DMS114 treated with DMSO at 0.1 percent for 48 hours (cell line): ENCODE data around the gene CHRNE.
"Not testable (repeated sequence)": the region's sequence is repeated elsewhere in the genome, so short reads cannot be mapped to it uniquely, and the experiment has no call there.

ENCODE experiments used
- DNase-seq: peaks from one replicate; lab custom pipeline; 2025; ENCODE audit not compliant: unreplicated experiment; lab: John Stamatoyannopoulos, UW

The CHRNE gene

DNA sequence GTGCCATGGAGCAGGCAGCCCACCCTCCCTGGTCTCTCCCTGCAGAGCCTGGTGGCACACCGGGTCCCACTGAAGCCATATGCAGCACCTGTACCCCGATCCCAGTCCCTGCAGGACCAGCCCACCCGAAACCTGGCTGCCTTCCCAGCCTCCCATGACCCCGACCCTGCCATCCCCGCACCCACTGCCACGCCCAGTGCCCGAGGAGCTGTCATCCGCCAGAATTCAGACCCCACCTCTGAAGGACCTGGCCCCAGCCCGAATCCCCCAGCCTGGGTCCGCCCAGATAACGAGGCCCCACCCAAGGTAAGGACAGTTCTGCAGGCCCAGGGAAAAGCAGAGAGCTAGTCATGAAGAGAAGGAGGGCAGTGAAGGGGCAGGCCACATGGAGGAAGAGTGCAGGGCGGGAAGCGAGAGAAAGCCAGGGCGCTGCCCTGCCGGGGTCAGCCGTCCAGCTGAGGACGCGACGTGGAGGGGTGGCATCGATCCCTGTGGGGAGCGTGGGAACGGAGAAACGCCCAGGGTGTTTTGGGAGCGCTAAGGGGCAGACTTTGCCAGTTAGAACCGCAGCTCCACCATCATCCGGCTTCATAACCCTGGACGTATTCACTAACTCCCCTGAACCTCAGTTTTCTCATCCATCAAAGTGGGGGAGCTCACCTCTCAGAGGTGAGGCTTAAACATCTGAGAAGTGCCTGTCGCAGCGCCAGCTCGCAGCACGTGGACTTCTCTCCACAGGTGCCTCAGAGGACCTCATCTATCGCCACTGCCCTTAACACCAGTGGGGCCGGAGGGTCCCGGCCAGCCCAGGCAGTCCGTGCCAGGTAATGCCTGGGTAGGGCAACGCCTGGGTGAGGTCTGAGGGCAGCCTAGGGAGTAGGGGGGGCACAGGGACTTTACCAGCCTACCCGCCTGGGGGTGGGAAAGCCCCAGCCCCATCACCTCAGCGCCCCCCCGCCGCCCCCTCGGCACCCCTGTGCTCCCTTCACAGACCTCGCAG, 11.2 kb downstream of the CHRNE start:
- DNase-seq = no peak

DNA sequence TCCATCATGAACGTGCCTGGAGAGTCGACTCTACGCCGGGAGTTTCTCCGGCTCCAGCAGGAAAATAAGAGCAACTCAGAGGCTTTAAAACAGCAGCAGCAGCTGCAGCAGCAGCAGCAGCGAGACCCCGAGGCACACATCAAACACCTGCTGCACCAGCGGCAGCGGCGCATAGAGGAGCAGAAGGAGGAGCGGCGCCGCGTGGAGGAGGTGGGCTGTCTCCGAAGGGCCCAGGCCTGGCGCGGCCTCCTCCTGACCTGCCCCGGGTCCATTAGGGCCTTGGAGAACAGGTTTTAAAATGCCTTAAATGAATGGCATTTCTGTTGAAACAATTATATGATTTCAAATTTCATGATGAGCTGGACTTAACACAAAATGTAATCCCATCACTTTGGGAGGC, 15.3 kb downstream of the CHRNE start:
- no peak for DNase-seq

DNA sequence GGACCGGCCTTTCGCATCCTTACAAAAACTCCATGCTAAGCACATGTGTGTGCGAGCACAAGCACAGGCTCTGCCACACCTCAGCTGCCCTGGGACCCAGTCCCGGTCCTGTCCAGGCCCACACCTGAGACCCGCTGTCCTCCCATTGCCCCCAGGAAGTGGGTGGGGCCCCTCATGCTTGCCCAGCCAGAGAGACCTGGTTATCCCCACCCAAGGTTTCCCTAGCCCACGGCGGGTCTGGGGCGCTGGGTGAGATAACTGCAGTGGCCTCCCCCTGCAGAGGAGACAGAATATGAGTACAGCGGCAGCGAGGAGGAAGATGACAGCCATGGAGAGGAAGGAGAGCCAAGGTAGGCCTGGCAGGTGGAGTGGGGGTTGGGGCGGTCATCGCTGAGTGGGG, 16.1 kb downstream of the CHRNE start:
- DNase-seq = no peak

DNA sequence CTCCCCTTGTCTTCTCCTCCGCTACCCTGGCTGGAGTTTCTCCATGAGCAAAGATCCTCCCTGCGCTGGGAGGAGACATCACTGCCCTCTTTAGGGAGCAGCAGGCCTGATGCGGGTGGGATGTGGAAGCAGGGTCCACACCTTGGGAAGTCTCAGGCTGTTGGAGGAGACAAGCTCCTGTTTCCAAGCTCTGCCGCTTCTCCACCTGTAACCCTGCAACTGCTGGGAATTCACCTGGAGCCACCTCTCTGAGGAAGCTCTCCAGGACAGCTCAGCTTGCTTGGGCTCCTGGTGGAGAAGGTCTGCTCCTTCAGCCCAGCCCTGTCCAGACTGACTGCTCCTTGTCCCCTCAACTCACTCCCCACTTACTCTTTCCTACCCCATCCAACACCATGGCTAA, 18.4 kb downstream of the CHRNE start:
- no peak for DNase-seq

DNA sequence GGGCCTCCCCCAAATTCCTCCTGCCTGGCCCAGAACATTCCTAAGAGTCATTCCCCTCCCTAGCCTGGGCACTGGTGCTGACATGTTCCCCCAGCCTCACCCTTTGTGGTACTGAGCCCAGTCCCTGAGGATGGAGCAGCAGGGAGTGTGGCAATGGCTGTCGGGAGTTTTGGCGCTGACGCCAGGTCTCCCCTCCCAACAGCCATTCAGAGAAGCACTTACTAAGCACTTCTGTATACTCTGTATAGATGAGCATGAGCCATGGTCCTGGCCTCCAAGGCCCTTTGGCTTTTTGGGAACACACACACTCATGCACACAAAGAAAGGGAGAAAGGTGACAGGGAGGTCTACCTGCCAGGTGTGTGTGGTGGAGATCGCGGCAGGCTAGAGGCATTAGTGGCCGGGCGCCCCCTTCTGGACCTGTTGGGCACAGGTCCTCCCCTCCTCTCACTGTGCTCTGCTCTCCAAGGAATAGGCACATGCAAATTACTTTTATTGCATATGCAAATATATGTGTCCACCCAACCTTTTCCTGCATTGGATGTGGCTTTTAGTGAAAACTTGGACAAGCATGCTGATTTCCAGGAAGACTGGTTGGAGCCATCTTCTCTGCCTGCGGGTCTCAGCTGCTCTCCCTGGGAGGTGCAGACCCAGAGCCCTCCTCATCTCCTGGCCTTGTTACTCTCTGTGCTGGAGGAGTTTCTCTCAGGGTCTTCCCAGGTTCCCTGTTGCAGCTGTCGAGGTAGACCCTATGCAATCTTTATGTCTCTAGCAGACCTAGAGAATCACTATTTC, 20.9 kb downstream of the CHRNE start:
- no peak for DNase-seq

DNA sequence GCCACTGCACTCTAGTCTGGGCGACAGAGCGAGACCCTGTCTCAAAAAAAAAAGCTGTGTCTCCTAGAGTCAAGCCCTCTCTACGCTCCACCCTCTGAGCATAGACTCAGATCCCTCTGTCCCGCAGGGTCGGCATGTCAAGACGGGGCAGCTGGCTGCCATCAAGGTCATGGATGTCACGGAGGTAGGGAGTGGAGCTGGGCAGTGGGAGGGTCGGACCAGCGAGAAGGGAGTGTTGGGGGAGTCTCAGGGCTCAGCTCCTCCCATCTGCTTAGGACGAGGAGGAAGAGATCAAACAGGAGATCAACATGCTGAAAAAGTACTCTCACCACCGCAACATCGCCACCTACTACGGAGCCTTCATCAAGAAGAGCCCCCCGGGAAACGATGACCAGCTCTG, 22.0 kb downstream of the CHRNE start:
- DNase-seq = no peak

DNA sequence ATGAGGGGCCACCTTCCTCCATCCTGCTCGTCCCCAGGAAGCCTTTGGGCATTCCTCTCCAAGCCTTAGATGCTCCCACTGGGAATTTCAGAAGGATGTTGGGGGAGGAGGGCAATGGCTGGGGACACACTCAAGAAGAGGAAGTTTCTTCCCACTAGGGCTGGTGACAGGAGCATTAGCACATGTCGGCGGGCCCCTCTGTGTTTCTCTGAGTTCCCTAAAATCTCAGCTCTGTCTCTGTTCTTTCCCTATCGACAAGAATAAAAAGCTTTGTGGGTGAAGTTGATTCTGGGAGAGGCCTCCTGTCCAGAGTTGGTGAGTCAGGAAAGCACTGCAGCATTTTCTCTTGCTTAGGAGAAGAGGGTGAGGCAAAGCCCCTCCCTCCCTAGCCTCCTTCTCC, 23.3 kb downstream of the CHRNE start:
- DNase-seq = no peak

DNA sequence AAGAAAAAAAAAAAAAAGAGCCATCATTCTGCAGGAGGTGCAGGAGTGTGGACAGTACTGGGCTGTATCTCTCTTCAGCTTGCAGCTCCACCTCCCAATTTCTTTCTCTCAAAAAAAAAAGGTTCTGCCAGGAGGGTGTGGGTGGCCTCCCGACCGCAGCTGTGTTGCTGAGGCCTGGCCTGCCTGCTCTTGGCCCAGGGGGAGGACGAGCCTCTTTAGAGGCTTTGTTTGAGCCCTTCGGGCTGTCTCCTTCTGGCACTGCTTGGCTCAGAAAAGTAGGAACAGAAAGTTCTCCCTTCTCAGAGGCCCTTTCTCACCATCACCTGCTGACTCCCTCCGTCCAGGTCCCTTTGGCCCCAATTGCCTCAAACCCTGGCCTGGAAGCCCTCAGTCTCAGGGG, 25.8 kb downstream of the CHRNE start:
- DNase-seq = no peak

DNA sequence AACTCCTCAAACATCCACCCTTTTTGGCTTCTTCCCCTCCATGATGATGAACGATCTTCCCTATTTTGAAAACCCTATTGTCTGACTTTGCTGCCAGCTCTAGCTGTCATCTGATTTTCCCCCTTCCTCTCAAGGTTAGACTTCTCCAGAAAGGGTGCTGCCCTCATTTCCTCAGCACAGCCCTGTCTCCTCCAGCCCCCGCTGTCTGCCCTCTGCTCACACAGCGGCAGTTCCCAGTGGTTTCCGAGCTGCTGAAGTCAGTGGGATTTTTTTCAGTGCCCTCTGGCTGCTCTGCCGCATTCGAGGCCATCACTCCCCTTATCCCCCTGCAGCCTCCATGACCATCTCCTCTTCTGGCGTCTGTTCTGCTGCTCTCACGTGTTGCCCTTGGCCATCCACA, 30.1 kb downstream of the CHRNE start:
- DNase-seq = no peak

DNA sequence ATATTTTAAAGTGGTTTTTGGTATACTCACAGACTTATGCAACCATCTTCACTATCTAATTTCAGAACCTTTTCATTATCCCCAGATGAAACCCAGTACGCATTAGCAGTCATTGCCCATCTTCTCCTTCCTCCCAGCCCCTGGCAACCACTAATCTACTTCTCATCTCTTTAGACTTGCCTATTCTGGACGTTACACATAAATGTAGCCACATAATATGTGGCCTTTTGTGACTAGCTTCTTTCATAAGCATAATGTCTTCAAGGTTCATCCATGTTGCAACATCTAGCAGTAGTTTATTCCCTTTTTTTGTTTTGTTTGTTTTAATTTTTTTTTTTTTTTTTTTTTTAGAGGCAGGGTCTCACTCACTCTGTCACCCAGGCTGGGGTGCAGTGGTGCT, 32.0 kb downstream of the CHRNE start:
- DNase-seq = no peak

DNA sequence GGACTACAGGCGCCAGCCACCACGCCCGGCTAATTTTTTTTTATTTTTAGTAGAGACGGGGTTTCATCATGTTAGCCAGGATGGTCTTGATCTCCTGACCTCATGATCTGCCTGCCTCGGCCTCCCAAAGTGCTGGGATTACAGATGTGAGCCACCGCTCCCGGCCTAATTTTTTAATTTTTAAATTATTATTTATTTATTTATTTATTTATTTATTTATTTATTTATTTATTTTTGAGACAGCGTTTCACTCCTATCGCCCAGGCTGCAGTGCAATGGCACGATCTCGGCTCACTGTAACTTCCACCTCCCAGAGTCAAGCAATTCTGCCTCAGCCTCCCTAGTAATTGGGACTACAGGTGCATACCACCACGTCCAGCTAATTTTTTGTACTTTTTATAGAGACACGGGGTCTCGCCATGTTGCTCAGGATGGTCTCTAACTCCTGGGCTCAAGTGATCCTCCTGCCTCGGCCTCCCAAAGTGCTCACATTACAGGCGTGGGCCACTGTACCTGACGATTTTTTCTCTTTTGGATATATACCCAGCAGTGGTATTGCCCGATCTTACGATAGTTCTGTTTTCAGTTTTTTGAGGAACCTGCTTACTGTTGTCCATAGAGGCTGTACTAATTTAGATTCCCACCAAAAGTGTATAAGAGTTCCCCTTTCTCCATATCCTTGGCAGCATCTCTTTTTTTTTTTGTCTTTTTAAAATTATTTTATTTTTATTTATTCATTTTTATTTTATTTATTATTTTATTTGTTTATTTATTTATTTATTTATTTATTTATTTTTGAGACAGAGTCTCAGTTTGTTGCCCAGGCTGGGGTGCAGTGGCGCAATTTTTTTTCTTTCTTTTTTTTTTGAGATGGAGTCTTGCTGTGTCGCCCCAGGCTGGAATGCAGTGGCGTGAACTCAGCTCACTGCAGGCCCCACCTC, 33.6 kb downstream of the CHRNE start:
- DNase-seq = not testable (repeated sequence)

DNA sequence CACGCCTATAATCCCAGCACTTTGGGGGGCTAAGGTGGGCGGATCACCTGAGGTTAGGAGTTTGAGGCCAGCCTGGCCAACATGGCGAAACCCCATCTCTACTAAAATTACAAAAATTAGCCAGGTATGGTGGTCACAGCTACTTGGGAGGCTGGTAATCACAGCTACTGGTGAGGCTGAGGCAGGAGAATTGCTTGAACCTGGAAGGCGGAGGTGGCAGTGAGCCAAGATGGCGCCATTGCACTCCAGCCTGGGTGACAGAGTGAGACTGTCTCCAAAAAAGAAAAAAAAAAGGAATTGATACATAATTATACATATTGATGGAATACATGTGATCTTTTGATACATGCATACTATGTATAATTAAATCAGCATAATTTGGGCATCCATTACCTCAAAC, 35.4 kb downstream of the CHRNE start:
- DNase-seq = not testable (repeated sequence)

DNA sequence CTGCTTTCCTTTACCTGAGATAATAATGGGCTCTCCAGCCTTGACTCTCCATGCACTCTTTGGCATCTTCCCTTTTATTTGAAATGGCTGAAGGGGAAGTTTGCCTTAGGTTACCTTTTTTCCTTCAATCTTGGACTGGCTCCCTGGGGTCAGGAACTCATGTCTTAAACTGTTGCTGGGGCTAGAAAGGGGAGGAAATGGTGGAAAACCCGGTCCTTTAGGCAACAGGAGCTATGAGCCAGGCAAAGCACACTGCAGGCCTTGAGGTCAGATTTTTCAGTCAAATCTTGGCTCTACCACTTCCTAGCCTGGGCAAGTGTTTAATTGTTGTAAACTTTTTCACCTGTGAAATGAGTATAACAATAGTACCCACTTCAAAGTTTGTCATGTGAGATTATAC, 39.6 kb downstream of the CHRNE start:
- DNase-seq = no peak

DNA sequence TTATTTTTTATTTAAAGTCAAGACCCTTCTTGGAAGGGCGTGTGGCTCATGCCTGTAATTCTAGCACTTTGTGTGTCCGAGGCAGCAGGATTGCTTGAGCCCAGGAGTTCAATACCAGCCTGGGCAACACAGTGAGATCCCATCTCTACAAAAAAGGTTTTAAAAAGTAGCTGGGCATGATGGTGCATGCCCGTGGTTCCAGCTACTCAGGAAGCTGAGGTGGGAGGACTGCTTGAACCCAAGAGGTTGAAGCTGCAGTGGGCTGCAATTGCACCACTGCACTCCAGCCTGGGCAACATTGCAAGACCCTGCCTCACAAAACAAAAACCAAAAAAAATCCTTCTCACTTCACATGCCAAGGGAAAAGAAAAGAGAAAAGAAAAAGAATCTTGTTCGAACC, 40.2 kb downstream of the CHRNE start:
- no peak for DNase-seq

DNA sequence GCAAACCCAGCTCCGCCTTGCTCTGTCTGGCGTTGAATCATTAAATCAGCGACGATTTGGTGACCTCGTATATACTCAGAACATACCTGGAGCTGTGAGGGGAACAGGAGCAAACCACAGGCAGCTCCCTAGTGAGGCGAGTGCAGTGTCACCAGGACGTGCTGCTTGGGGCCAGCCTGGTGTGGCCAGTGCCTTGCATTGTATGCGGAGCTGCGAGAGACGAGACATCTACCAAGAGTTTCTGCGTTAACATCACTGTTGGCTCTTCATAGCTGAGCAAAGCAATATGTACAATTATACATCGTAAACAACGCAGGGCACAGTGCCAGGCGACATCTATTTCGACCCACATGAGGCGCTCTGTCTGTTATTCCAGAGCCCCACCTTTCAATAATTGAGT, 41.8 kb downstream of the CHRNE start:
- DNase-seq = no peak

DNA sequence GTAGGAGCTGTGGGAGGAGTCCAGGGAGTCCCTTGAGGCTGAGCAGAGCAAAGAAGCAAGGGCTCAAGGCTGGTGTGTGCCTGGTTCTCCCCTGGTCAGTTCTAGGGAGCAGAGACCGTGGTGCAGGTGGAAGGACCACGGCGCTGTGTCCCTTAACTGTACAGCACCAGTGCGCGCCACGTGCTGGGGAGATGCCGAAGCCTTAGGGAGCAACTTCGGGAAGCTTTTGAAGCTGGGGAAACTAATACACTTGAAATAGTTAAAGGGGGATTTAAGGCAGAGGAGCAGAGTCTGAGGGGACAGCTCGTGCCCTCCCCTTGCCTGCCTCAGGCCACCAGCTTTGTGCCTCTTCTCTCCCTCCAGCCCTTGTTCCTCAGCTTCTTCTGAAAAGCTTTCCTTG, 42.2 kb downstream of the CHRNE start:
- DNase-seq = no peak

DNA sequence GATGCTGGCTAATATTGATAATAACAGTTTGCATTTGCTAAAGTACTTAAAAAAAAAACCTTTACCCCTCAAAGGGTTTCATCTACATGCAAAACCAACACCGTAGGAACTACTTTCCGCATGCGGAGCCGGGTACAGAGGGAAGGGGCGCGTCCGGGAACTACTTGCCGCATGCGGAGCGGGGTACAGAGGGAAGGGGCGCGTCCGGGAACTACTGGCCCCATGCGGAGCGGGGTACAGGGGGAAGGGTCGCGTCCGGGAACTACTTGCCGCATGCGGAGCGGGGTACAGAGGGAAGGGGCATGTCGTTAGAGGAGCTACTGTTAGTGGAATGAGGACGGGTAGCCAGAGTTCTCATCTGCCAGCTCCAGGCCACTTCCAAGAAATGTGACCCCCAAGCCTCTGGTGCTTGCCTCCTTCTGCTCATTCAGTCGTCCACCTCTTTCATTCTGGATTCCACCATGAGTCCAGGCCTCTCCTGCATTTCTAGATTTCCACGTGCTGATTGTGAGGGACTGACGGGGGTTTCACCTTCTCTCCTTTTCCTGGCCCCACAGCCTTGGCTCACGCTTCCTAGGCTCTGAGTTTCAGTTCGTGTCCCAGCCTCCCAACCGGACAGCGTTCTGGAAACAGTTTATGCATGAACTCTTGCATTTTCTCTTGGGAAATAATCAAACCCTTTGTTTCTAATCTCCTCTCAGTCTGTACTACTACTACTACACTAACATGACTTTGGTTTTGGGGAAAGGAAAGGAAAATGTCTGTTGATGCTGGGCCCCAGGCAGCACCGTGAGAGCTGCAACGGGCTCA, 42.9 kb downstream of the CHRNE start:
- no peak for DNase-seq

DNA sequence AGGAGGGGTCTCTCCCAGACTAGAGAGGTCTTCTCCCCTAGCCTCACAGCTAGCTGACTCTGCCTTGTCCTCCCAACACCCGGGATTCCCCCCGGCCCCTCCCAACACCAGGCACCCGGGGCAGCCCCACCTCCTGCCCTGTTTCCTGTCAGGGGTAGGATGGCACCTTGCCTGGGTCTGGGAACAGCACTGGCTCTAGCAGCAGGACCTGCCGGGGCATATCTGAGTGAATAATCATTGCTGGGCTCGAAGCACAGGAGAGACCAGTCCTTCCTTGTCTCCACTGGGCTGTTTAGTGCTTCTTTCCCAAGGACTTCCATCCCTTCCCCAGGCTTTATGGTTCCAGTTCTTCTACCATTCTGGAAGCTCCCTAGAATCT, 44.0 kb downstream of the CHRNE start:
- no peak for DNase-seq

DNA sequence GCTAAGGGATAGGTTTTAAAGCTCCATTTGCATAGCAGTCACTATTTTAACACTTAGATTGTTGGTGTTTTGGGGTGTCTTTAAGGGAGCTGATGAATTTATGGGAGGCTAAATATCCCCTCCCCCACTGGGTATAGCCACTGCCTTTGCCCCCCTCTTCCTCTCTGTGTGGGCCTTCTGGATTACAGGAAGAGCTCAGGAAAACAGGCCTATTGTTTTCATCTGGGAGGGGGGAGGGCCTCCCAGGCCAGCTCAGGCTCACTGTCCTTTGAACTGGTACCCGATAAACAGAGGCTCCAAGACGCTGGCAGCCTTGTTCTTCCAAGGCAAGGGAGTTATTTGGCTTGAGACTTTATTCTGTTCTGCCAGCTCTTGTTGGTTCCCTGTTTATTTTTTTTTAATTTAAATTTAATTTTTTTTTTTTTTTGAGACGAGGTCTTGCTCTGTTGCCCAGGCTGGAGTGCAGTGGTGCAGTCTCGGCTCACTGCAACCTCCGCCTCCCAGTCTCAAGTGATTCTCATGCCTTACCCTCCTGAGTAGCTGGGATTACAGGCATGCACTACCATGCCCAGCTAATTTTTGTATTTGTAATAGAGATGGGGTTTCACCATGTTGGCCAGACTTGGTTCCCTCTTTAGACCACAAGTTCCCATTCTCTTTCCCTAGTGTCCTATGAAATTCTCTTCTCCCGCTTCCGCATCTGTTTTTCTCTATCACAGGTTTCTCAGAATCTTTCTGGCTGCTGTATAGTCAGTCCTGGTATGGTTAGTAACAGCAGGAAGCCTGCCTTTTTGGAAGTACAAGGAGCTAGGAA, 44.6 kb downstream of the CHRNE start:
- no peak for DNase-seq
